ENCODE results near the gene TTC4. TPM values are rescaled to one million over a fixed set of nuclear protein-coding genes. Genes with fewer than 3 reads are reported as not detected.

The TTC4 gene
- 20.6 TPM for total RNA-seq

- Histone ChIP-seq H3K27me3 (no peaks in the 10 kb centered on the region), H3K9me3 (no peaks in the 10 kb centered on the region), H3K36me3 (peaks cover 0 to 15% of the 10 kb centered on the region in 2 donors), H3K27ac (peak within 1 kb of the TSS; percentile 73 to 82), H3K4me3 (peak within 1 kb of the TSS; percentile 69 to 92), H3K4me1 (peaks cover 0 to 8% of the 10 kb centered on the region in 2 donors)
- no peak for TF ChIP-seq CTCF (IDR thresholded peaks at IDR 0.05)
- DNase-seq (ENCODE audit: low spot score in 2 of 2), result peak; percentile 25 to 88
- intact Hi-C loops (cut with DNase I), result loop anchor here (2.0 to 10.0 kb wide), 6 partner anchors 49 to 663 kb away; partner anchors contain the start of genes ACOT11, PARS2, SSBP3 and TCEANC2
Measured at GRCh38 chr1:54715493-54716298, at the start of gene TTC4. Gene TTC4 (plus strand): TSS chr1:54715861. CDS start chr1:54715909, 48 bp downstream.

GRCh38 chr1:54666333-54666732 is 49.3 kb upstream of the TTC4 start:
- Histone ChIP-seq H3K4me1 (no peaks in the 10 kb centered on the region), H3K4me3 (no peak overlapping the region), H3K36me3 (peaks cover 0 to 4% of the 10 kb centered on the region in 2 donors), H3K27ac (no peak overlapping the region), H3K27me3 (no peaks in the 10 kb centered on the region), H3K9me3 (no peaks in the 10 kb centered on the region)
- DNase-seq (ENCODE audit: low spot score in 2 of 2), result no peak
- intact Hi-C loops (cut with DNase I), result no loop called here
- no peak for TF ChIP-seq CTCF (IDR thresholded peaks at IDR 0.05)

- intact Hi-C loops (cut with DNase I), result no loop called here
Measured at GRCh38 chr1:54667797-54668196, 47.9 kb upstream of the TTC4 start.

GRCh38 chr1:54668567-54668966 is 47.1 kb upstream of the TTC4 start:
- DNase-seq (ENCODE audit: low spot score in 2 of 2), result no peak
- TF ChIP-seq CTCF (IDR thresholded peaks at IDR 0.05), result no peak
- H3K4me3 ChIP-seq, result no peak overlapping the region
- peaks cover 0 to 8% of the 10 kb centered on the region in 2 donors for H3K36me3 ChIP-seq
- intact Hi-C loops (cut with DNase I), result no loop called here
- no peaks in the 10 kb centered on the region for H3K4me1 ChIP-seq
- no peaks in the 10 kb centered on the region for H3K9me3 ChIP-seq
- no peaks in the 10 kb centered on the region for H3K27me3 ChIP-seq
- H3K27ac ChIP-seq, result no peak overlapping the region

More at GRCh38 chr1:54667797-54668196, 47.9 kb upstream of the TTC4 start:
- Histone ChIP-seq H3K36me3 (peaks cover 0 to 4% of the 10 kb centered on the region in 2 donors), H3K4me3 (no peak overlapping the region), H3K27ac (no peak overlapping the region), H3K27me3 (no peaks in the 10 kb centered on the region), H3K9me3 (no peaks in the 10 kb centered on the region), H3K4me1 (no peaks in the 10 kb centered on the region)
- TF ChIP-seq CTCF (IDR thresholded peaks at IDR 0.05), result no peak
- no peak for DNase-seq (ENCODE audit: low spot score in 2 of 2)

- intact Hi-C loops (cut with DNase I), result no loop called here
- no peak for DNase-seq (ENCODE audit: low spot score in 2 of 2)
- Histone ChIP-seq H3K27me3 (no peaks in the 10 kb centered on the region), H3K36me3 (peaks cover 0 to 9% of the 10 kb centered on the region in 2 donors), H3K4me3 (no peak overlapping the region), H3K9me3 (no peaks in the 10 kb centered on the region), H3K27ac (no peak overlapping the region), H3K4me1 (no peaks in the 10 kb centered on the region)
- TF ChIP-seq CTCF (IDR thresholded peaks at IDR 0.05), result peak; percentile 29 to 59 (median 56)
Measured at GRCh38 chr1:54671985-54672608, 43.6 kb upstream of the TTC4 start.

Data from ascending aorta (tissue), 2 donors.